Loucy (cell line): ENCODE results near the gene DEPDC7.

Source experiments
- H2AFZ ChIP-seq: fragments of 200-600 bp; sonication (generic); 2 replicates; pipeline ENCODE4 v1.6.0; 2016; ENCODE audit warnings: antibody characterized with exemption, mild to moderate bottlenecking, low read length, moderate library complexity
- H3F3A ChIP-seq: fragments of 200-600 bp; 2 replicates; pipeline ENCODE4 v1.6.0; 2016; ENCODE audit warnings: antibody characterized with exemption, low read depth, mild to moderate bottlenecking
- H3K27me3 ChIP-seq: fragments of 200-600 bp; sonication (generic); 2 replicates; pipeline ENCODE4 v1.6.1; 2014; ENCODE audit warnings: low read length, mild to moderate bottlenecking; ENCODE audit not compliant: insufficient read depth, poor library complexity, severe bottlenecking
- H3K36me3 ChIP-seq: fragments of 200-600 bp; sonication (generic); 2 replicates; pipeline ENCODE4 v1.6.1; 2016; ENCODE audit warnings: low read length; ENCODE audit not compliant: insufficient read depth
- H3K4me1 ChIP-seq: fragments of 200-600 bp; sonication (generic); 2 replicates; pipeline ENCODE4 v1.5.1; 2014; ENCODE audit warnings: low read length, mild to moderate bottlenecking; ENCODE audit not compliant: insufficient read depth, poor library complexity, severe bottlenecking
- H3K4me2 ChIP-seq: fragments of 200-600 bp; sonication (generic); 2 replicates; pipeline ENCODE4 v1.6.0; 2014; ENCODE audit warnings: antibody characterized with exemption, low read length, low read depth, mild to moderate bottlenecking; ENCODE audit not compliant: poor library complexity, severe bottlenecking
- H3K4me3 ChIP-seq: fragments of 200-600 bp; sonication (generic); 2 replicates; pipeline ENCODE4 v1.5.1; 2014; ENCODE audit warnings: low read length, mild to moderate bottlenecking, mixed read lengths; ENCODE audit not compliant: poor library complexity, severe bottlenecking
- H3K79me2 ChIP-seq: fragments of 200-600 bp; sonication (generic); 2 replicates; pipeline ENCODE4 v1.6.1; 2014; ENCODE audit warnings: low read length; ENCODE audit not compliant: insufficient read depth
- H3K9ac ChIP-seq: fragments of 200-600 bp; sonication (generic); 2 replicates; pipeline ENCODE4 v1.6.0; 2014; ENCODE audit warnings: mild to moderate bottlenecking, low read depth, low read length, moderate library complexity; ENCODE audit not compliant: poor library complexity, severe bottlenecking
- H3K9me2 ChIP-seq: fragments of 200-600 bp; sonication (generic); replicated peaks from 2 replicates; pipeline ENCODE4 v1.6.1; 2016; ENCODE audit warnings: low read depth, low read length, mixed read lengths
- H3K9me3 ChIP-seq: fragments of 200-600 bp; sonication (generic); 2 replicates; pipeline ENCODE4 v1.6.1; 2014; ENCODE audit warnings: mild to moderate bottlenecking, antibody characterized with exemption, low read length, low read depth; ENCODE audit not compliant: insufficient read depth
- H4K20me1 ChIP-seq: fragments of 200-600 bp; sonication (generic); 2 replicates; pipeline ENCODE4 v1.6.0; 2014; ENCODE audit warnings: antibody characterized with exemption, low read length, mild to moderate bottlenecking; ENCODE audit not compliant: insufficient read depth, poor library complexity, severe bottlenecking
- CTCF ChIP-seq: fragments of 200-600 bp; sonication (generic); conservative IDR thresholded peaks from 2 replicates; pipeline ENCODE4 v1.5.1; 2014; ENCODE audit warnings: mild to moderate bottlenecking, antibody characterized with exemption, low read length
- EZH2phosphoT487 ChIP-seq: fragments of 200-600 bp; IDR thresholded peaks from 2 replicates; pipeline ENCODE4 v1.6.1; 2018; ENCODE audit warnings: antibody characterized with exemption, mild to moderate bottlenecking, moderate library complexity, borderline replicate concordance

DEPDC7 gene

GRCh38 chr11:33013755-33014154, 1.9 kb upstream of the DEPDC7 start:
- Histone ChIP-seq H3K79me2 (no peaks in the 10 kb centered on the region), H3K36me3 (no peaks in the 10 kb centered on the region), H3K9me3 (no peaks in the 10 kb centered on the region), H3K4me2 (no peak overlapping the region), H3F3A (no peaks in the 10 kb centered on the region; the same call in 1 of the 2 replicates), H4K20me1 (no peaks in the 10 kb centered on the region), H3K4me3 (no peak overlapping the region), H2AFZ (no peak overlapping the region), H3K9me2 (no peaks in the 10 kb centered on the region), H3K9ac (no peak overlapping the region), H3K4me1 (peaks cover 16% of the 10 kb centered on the region), H3K27me3 (no peaks in the 10 kb centered on the region)
- TF ChIP-seq EZH2phosphoT487: no peak
- no peak for TF ChIP-seq CTCF

- H3K36me3 ChIP-seq: no peaks in the 10 kb centered on the region
- H4K20me1 ChIP-seq: no peaks in the 10 kb centered on the region
- H3K9ac ChIP-seq: no peak overlapping the region
- no peak overlapping the region for H3K4me3 ChIP-seq
- H3K4me2 ChIP-seq: no peak overlapping the region
- no peaks in the 10 kb centered on the region for H3F3A ChIP-seq
- TF ChIP-seq EZH2phosphoT487 (no peak), CTCF (no peak)
- no peaks in the 10 kb centered on the region for H3K9me2 ChIP-seq
- no peak overlapping the region for H2AFZ ChIP-seq
- H3K27me3 ChIP-seq: no peaks in the 10 kb centered on the region
- H3K4me1 ChIP-seq: peaks cover 14% of the 10 kb centered on the region
- H3K9me3 ChIP-seq: no peaks in the 10 kb centered on the region
- H3K79me2 ChIP-seq: no peaks in the 10 kb centered on the region
Observed at GRCh38 chr11:33016654-33017053, 976 bp downstream of the DEPDC7 start.

- Histone ChIP-seq H3K9me2 (no peaks in the 10 kb centered on the region), H3K4me1 (peaks cover 12% of the 10 kb centered on the region), H3F3A (no peaks in the 10 kb centered on the region), H3K4me3 (no peak overlapping the region), H3K27me3 (no peaks in the 10 kb centered on the region), H3K9ac (no peak overlapping the region), H3K36me3 (no peaks in the 10 kb centered on the region), H3K79me2 (no peaks in the 10 kb centered on the region), H3K4me2 (no peak overlapping the region), H4K20me1 (no peaks in the 10 kb centered on the region), H3K9me3 (no peaks in the 10 kb centered on the region), H2AFZ (no peak overlapping the region)
- TF ChIP-seq EZH2phosphoT487 (no peak), CTCF (no peak)
Observed at GRCh38 chr11:33017478-33017877, 1.8 kb downstream of the DEPDC7 start.
